Measurements from ENCODE around the gene RLN2.

Gene RLN2

DNA sequence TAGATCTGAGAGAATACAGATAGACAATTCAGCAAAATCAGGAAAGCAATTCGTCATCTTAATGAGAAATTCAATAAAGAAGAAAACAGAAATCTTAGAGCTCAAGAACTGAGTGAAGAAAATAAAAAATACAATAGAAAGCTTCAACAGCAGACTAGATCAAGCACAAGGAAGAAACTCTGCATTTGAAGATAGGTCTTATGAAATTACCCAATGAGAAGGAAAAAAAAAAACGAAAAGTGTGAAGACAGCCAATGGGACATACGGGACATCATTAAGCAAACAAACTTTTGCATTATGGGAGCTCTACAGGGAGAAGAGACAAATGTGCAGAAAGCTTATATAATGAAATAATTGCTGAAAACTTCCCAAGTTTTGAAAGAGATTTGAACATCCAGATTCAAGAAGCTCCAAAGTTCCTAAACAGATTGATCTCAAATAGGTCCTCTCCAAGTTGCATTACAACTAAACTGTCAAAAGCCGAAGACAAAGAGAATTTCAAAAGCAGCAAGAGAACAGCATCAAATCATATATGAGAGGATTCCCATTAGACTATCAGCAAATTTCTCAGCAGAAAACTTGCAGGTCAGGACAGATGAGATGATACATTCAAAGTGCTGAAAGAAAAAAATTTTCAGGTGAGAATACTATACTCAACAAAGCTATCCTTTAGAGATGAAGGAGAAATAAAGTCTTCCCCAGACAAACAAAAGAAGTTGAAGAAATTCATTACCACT lies 10.8 kb upstream of the RLN2 start:
- no peak overlapping the region for H3K4me3 ChIP-seq (ENCODE audit: low read length)

GRCh38 chr9:5310851-5311250 lies 6.3 kb upstream of the RLN2 start:
- no peaks in the 10 kb centered on the region for H3K27me3 ChIP-seq (ENCODE audit: insufficient read depth, low read length)
- H3K9ac ChIP-seq (ENCODE audit: low read depth, low read length), result no peak overlapping the region
- H3K9me3 ChIP-seq (ENCODE audit: insufficient read depth, low read depth, low read length), result no peaks in the 10 kb centered on the region
- no peak overlapping the region for H3K4me3 ChIP-seq (ENCODE audit: low read length)
- H3K36me3 ChIP-seq (ENCODE audit: insufficient read depth, low read depth, low read length), result no peaks in the 10 kb centered on the region
- H3K4me1 ChIP-seq (ENCODE audit: insufficient read depth, low read length), result no peaks in the 10 kb centered on the region
- H3K27ac ChIP-seq (ENCODE audit: low read length), result no peak overlapping the region

More for the DNA sequence above, 10.8 kb upstream of the RLN2 start:
- no peaks in the 10 kb centered on the region for H3K4me1 ChIP-seq (ENCODE audit: insufficient read depth, low read length)
- H3K36me3 ChIP-seq (ENCODE audit: insufficient read depth, low read depth, low read length), result no peaks in the 10 kb centered on the region
- no peak overlapping the region for H3K27ac ChIP-seq (ENCODE audit: low read length)
- H3K27me3 ChIP-seq (ENCODE audit: insufficient read depth, low read length), result no peaks in the 10 kb centered on the region
- H3K9ac ChIP-seq (ENCODE audit: low read depth, low read length), result no peak overlapping the region
- H3K9me3 ChIP-seq (ENCODE audit: insufficient read depth, low read depth, low read length), result no peaks in the 10 kb centered on the region; the same call in 1 of the 2 replicates

- Histone ChIP-seq H3K36me3 (ENCODE audit: insufficient read depth, low read depth, low read length) (no peaks in the 10 kb centered on the region), H3K9ac (ENCODE audit: low read depth, low read length) (no peak overlapping the region), H3K4me3 (ENCODE audit: low read length) (no peak overlapping the region), H3K27ac (ENCODE audit: low read length) (no peak overlapping the region), H3K4me1 (ENCODE audit: insufficient read depth, low read length) (no peaks in the 10 kb centered on the region), H3K9me3 (ENCODE audit: insufficient read depth, low read depth, low read length) (no peaks in the 10 kb centered on the region), H3K27me3 (ENCODE audit: insufficient read depth, low read length) (no peaks in the 10 kb centered on the region)
Measured at GRCh38 chr9:5305741-5306140, 1.2 kb upstream of the RLN2 start.

GRCh38 chr9:5301544-5301943 lies 3.0 kb downstream of the RLN2 start:
- Histone ChIP-seq H3K4me3 (ENCODE audit: low read length) (no peak overlapping the region), H3K9ac (ENCODE audit: low read depth, low read length) (no peak overlapping the region), H3K27ac (ENCODE audit: low read length) (no peak overlapping the region), H3K36me3 (ENCODE audit: insufficient read depth, low read depth, low read length) (no peaks in the 10 kb centered on the region), H3K9me3 (ENCODE audit: insufficient read depth, low read depth, low read length) (no peaks in the 10 kb centered on the region), H3K4me1 (ENCODE audit: insufficient read depth, low read length) (no peaks in the 10 kb centered on the region), H3K27me3 (ENCODE audit: insufficient read depth, low read length) (no peaks in the 10 kb centered on the region)

DNA sequence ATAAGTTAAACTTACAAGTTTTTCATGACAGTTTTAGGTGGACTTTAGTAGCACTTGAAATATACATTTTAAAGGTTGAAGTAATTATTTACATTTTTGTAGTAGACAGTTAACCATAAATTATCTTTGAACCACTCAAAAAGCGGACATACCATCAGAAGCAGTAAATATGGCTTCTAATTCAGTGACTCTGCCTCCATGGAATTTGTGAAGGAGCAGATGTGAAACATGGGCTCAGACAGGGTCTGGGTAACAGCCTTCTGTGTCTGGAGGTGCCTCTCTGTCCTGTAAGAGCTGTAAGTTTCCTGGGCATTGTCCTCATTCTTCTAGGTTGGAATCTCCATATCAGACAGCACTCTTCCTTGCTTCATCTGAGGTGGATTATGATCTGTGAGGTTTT lies 12.4 kb downstream of the RLN2 start:
- Histone ChIP-seq H3K27me3 (ENCODE audit: insufficient read depth, low read length) (no peaks in the 10 kb centered on the region), H3K9me3 (ENCODE audit: insufficient read depth, low read depth, low read length) (no peaks in the 10 kb centered on the region), H3K4me3 (ENCODE audit: low read length) (no peak overlapping the region), H3K4me1 (ENCODE audit: insufficient read depth, low read length) (no peaks in the 10 kb centered on the region), H3K9ac (ENCODE audit: low read depth, low read length) (no peak overlapping the region), H3K36me3 (ENCODE audit: insufficient read depth, low read depth, low read length) (no peaks in the 10 kb centered on the region), H3K27ac (ENCODE audit: low read length) (no peak overlapping the region)

DNA sequence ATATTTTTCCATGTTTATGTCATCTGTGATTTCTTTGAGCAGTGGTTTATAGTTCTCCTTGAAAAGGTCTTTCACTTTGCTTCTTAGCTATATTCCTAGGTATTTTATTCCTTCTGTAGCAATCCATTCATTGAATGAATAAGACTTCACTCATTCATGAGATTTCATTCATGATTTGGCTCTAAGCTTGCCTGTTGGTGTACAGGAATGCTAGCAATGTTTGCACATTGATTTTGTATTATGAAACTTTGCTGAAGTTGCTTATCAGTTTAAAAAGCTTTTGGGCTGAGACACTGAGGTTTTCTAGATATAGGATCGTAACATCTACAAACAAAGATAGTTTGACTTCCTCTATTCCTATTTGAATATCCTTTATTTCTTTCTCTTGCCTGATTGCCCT lies 15.9 kb downstream of the RLN2 start:
- H3K4me1 ChIP-seq (ENCODE audit: insufficient read depth, low read length), result no peaks in the 10 kb centered on the region
- no peak overlapping the region for H3K9ac ChIP-seq (ENCODE audit: low read depth, low read length)
- H3K27me3 ChIP-seq (ENCODE audit: insufficient read depth, low read length), result no peaks in the 10 kb centered on the region
- H3K27ac ChIP-seq (ENCODE audit: low read length), result no peak overlapping the region
- H3K36me3 ChIP-seq (ENCODE audit: insufficient read depth, low read depth, low read length), result no peaks in the 10 kb centered on the region
- no peaks in the 10 kb centered on the region for H3K9me3 ChIP-seq (ENCODE audit: insufficient read depth, low read depth, low read length)
- no peak overlapping the region for H3K4me3 ChIP-seq (ENCODE audit: low read length)

DNA sequence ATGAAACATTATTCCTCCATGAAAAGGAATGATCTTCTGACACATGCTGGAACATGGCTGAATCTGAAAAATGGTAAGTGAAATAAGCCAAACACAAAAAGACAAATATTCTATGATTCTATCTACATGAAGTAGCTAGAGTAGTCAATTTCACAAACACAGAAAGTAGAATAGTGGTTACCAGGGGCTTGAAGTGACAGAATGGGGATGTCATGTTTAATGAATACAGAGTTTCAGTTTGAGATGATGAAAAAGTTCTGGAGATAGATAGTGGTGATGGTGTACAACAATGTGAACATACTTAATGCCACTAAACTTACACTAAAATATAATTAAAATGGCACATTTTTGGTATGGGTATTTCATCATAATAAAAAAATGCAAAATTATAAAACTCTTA lies 18.3 kb downstream of the RLN2 start:
- no peaks in the 10 kb centered on the region for H3K9me3 ChIP-seq (ENCODE audit: insufficient read depth, low read depth, low read length)
- H3K9ac ChIP-seq (ENCODE audit: low read depth, low read length), result no peak overlapping the region
- H3K27ac ChIP-seq (ENCODE audit: low read length), result no peak overlapping the region
- no peaks in the 10 kb centered on the region for H3K36me3 ChIP-seq (ENCODE audit: insufficient read depth, low read depth, low read length)
- no peaks in the 10 kb centered on the region for H3K27me3 ChIP-seq (ENCODE audit: insufficient read depth, low read length)
- no peak overlapping the region for H3K4me3 ChIP-seq (ENCODE audit: low read length)
- no peaks in the 10 kb centered on the region for H3K4me1 ChIP-seq (ENCODE audit: insufficient read depth, low read length)

DNA sequence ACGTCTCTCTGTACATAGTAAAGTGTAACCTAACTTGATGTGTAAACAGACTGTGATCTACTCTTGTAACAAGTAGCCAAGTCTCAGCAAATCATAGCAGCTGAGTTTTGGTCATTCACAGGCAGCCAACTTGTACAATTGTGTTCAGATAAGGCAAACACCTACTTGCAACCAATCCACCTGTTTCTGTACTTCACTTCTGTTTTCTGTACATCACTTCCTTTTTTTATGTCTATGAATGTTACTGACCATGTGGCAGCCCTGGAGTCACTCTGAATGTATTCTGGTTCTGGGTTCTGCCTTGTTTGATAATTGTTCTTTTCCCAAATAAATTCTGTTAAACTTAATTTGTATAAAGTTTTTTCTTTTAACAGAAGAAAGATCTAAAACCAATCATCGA lies 26.0 kb downstream of the RLN2 start:
- H3K9ac ChIP-seq (ENCODE audit: low read depth, low read length), result no peak overlapping the region
- no peaks in the 10 kb centered on the region for H3K4me1 ChIP-seq (ENCODE audit: insufficient read depth, low read length)
- H3K4me3 ChIP-seq (ENCODE audit: low read length), result no peak overlapping the region
- H3K27me3 ChIP-seq (ENCODE audit: insufficient read depth, low read length), result no peaks in the 10 kb centered on the region
- no peaks in the 10 kb centered on the region for H3K9me3 ChIP-seq (ENCODE audit: insufficient read depth, low read depth, low read length)
- no peaks in the 10 kb centered on the region for H3K36me3 ChIP-seq (ENCODE audit: insufficient read depth, low read depth, low read length)
- H3K27ac ChIP-seq (ENCODE audit: low read length), result no peak overlapping the region

DNA sequence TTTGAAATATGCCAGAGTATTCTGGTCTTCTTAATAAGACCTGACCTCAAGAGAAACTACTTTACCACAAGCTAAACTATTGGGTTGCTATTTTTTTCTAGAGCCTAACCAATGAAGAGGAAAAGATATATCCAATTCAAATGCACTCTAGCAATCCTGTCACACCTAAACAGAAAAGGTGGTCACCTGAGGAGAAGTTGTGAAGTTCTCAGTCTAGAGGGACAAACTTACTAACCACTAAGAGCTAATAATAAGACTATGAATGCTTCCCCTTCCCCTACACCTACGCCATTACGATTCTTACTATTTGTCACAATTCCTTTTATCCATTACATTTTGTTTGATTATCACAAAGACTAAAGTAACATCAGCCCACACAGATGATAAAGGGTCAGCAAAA lies 29.7 kb downstream of the RLN2 start:
- Histone ChIP-seq H3K9ac (ENCODE audit: low read depth, low read length) (no peak overlapping the region), H3K4me3 (ENCODE audit: low read length) (no peak overlapping the region), H3K27me3 (ENCODE audit: insufficient read depth, low read length) (no peaks in the 10 kb centered on the region), H3K9me3 (ENCODE audit: insufficient read depth, low read depth, low read length) (no peaks in the 10 kb centered on the region), H3K27ac (ENCODE audit: low read length) (no peak overlapping the region), H3K4me1 (ENCODE audit: insufficient read depth, low read length) (peaks cover 4% of the 10 kb centered on the region), H3K36me3 (ENCODE audit: insufficient read depth, low read depth, low read length) (no peaks in the 10 kb centered on the region)

DNA sequence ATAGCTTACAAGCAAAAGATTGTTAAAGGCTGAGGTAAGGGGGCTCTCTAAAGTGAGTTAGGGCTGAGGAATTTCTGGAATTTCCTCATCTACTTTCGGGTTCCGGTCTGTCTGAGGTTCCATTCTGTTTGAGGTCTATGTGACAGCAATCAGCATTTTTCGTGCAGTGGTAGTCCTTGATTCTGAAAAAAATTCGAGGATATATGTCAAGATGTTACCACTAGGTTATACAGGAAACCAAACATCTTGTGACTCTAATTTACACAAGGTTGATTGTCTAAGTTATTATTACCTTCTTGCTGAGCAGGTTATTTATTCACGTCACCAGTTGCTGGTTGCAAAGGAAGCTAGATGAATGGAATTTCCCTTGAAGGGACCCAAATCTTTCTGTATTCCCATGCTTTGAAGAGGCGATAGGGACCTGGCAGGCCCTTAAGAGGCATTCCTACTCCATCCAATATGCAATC lies 35.2 kb downstream of the RLN2 start:
- peaks cover 16% of the 10 kb centered on the region for H3K4me1 ChIP-seq (ENCODE audit: insufficient read depth, low read length)
- no peaks in the 10 kb centered on the region for H3K9me3 ChIP-seq (ENCODE audit: insufficient read depth, low read depth, low read length)
- H3K36me3 ChIP-seq (ENCODE audit: insufficient read depth, low read depth, low read length), result no peaks in the 10 kb centered on the region
- H3K4me3 ChIP-seq (ENCODE audit: low read length), result no peak overlapping the region
- H3K9ac ChIP-seq (ENCODE audit: low read depth, low read length), result no peak overlapping the region
- H3K27ac ChIP-seq (ENCODE audit: low read length), result no peak overlapping the region
- H3K27me3 ChIP-seq (ENCODE audit: insufficient read depth, low read length), result no peaks in the 10 kb centered on the region

DNA sequence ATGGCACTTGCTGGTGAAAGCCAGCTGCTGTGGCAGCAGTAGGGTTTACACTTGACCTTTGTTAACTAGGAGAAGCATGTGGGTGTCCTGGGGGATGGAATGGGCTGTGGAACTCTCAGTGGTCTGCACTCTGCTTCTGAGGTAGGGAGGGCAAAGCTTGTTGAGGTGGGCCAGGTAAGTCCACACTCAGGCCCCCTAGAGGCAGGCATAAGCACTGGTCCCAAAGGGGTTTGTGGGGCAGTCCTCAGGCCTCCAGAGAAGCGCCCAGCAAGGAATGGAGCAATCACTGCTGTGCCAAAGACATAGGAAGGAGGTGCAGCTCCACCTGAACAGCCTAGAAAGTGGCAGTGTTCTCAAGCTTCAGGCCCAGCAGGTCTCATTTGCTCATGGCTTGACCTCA lies 38.6 kb downstream of the RLN2 start:
- H3K36me3 ChIP-seq (ENCODE audit: insufficient read depth, low read depth, low read length), result no peaks in the 10 kb centered on the region
- H3K4me3 ChIP-seq (ENCODE audit: low read length), result no peak overlapping the region
- H3K9me3 ChIP-seq (ENCODE audit: insufficient read depth, low read depth, low read length), result no peaks in the 10 kb centered on the region
- no peak overlapping the region for H3K27ac ChIP-seq (ENCODE audit: low read length)
- H3K4me1 ChIP-seq (ENCODE audit: insufficient read depth, low read length), result peaks cover 16% of the 10 kb centered on the region
- H3K9ac ChIP-seq (ENCODE audit: low read depth, low read length), result no peak overlapping the region
- H3K27me3 ChIP-seq (ENCODE audit: insufficient read depth, low read length), result no peaks in the 10 kb centered on the region

DNA sequence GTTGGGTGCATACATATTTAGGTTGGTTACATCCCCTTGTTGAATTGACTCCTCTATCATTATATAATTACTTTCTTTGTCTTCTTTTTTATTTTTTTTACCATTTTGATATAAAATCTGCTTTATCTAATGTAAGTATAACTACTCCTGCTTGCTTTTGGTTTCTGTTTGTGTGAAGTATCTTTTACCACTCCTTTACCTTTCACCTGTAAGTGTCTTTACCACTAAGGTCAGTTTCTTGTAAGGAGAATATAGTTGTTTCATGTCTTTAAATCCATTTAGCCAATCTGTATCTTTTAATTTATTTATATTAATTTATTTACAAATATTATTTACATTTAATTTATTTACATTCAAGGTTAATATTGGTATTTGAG lies 40.3 kb downstream of the RLN2 start:
- Histone ChIP-seq H3K4me1 (ENCODE audit: insufficient read depth, low read length) (peaks cover 8% of the 10 kb centered on the region), H3K4me3 (ENCODE audit: low read length) (no peak overlapping the region), H3K9me3 (ENCODE audit: insufficient read depth, low read depth, low read length) (no peaks in the 10 kb centered on the region)

More for the DNA sequence above, 40.3 kb downstream of the RLN2 start:
- Histone ChIP-seq H3K36me3 (ENCODE audit: insufficient read depth, low read depth, low read length) (no peaks in the 10 kb centered on the region), H3K27me3 (ENCODE audit: insufficient read depth, low read length) (no peaks in the 10 kb centered on the region), H3K27ac (ENCODE audit: low read length) (no peak overlapping the region), H3K9ac (ENCODE audit: low read depth, low read length) (no peak overlapping the region)
